Neutrophil (primary cell): ENCODE data around the gene RUFY1.

ENCODE experiments used
- H3K27ac ChIP-seq: fragments of 200-600 bp; sonication (generic); 2 replicates; pipeline ENCODE4 v1.5.1; 2016; ENCODE audit warnings: mild to moderate bottlenecking, moderate library complexity
- H3K27me3 ChIP-seq: fragments of 200-600 bp; sonication (generic); 2 replicates; pipeline ENCODE4 v1.6.0; 2016; ENCODE audit warnings: mild to moderate bottlenecking
- H3K36me3 ChIP-seq: fragments of 200-600 bp; sonication (generic); 2 replicates; pipeline ENCODE4 v1.5.1; 2017
- H3K4me1 ChIP-seq, 2 experiments: fragments of 200-600 bp in 1 of 2; sonication (generic) in 1 of 2; 1 replicate in 1 of 2; 2 replicates in 1 of 2; pipeline versions ENCODE4 v1.5.1 to v1.6.1; 2013 to 2016; ENCODE audit warnings: low read depth in 1 of 2, low read length in 1 of 2, mild to moderate bottlenecking in 1 of 2, moderate library complexity in 1 of 2; ENCODE audit not compliant: control insufficient read depth in 1 of 2, insufficient read depth in 1 of 2
- H3K4me3 ChIP-seq, 2 experiments: fragments of 200-600 bp in 1 of 2; sonication (generic) in 1 of 2; 1 replicate in 1 of 2; 2 replicates in 1 of 2; pipeline ENCODE4 v1.5.1; 2013 to 2016; ENCODE audit warnings: low read depth in 1 of 2, low read length in 1 of 2, mild to moderate bottlenecking in 1 of 2, moderate library complexity in 1 of 2
- H3K9me3 ChIP-seq: fragments of 200-600 bp; sonication (generic); 2 replicates; pipeline ENCODE4 v1.5.1; 2016
- TF ChIP-seq, protein P1 (sequence below): fragments of 200-600 bp; sonication (generic); IDR thresholded peaks from 2 replicates; pipeline ENCODE4 v1.5.1; 2016; ENCODE audit warnings: antibody characterized with exemption

RUFY1 gene

DNA sequence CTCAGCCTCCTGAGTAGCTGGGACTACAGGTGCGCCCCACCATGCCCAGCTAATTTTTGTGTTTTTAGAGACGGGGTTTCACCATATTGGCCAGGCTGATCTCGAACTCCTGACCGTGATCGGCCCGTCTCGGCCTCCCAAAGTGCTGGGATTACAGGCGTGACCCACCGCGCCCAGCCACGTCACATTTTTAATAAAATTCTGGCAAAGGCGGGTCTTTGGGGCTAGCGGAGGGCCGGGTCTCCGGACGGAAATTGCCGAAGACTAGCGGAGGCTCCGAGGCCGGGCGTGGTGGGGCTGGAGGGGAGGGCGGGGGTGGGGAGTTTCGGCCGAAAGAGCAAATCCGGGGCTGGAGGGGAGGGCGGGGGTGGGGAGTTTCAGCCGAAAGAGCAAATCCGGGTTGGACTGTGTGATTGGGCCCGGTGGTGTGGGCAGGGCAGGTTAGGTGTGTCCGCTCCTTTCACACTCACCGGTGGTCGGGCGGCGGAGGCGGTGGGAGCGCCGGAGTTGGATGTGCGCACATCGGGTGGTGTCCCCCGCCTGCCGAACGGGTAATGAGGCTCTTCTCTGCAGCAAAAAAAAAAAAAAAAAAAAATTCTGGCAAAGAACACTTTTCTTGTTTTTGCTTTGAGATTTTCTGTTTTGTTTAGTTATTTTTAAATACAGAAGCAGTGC lies 27.1 kb downstream of the RUFY1 start:
- no peaks in the 10 kb centered on the region for H3K27me3 ChIP-seq
- no peaks in the 10 kb centered on the region for H3K9me3 ChIP-seq
- no peak overlapping the region for H3K27ac ChIP-seq
- H3K4me3 ChIP-seq, result no peak overlapping the region
- peaks cover 0 to 2% of the 10 kb centered on the region in 2 experiments for H3K4me1 ChIP-seq
- TF ChIP-seq, protein P1, sequence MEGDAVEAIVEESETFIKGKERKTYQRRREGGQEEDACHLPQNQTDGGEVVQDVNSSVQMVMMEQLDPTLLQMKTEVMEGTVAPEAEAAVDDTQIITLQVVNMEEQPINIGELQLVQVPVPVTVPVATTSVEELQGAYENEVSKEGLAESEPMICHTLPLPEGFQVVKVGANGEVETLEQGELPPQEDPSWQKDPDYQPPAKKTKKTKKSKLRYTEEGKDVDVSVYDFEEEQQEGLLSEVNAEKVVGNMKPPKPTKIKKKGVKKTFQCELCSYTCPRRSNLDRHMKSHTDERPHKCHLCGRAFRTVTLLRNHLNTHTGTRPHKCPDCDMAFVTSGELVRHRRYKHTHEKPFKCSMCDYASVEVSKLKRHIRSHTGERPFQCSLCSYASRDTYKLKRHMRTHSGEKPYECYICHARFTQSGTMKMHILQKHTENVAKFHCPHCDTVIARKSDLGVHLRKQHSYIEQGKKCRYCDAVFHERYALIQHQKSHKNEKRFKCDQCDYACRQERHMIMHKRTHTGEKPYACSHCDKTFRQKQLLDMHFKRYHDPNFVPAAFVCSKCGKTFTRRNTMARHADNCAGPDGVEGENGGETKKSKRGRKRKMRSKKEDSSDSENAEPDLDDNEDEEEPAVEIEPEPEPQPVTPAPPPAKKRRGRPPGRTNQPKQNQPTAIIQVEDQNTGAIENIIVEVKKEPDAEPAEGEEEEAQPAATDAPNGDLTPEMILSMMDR, result no peak
- peaks cover 74% of the 10 kb centered on the region for H3K36me3 ChIP-seq

DNA sequence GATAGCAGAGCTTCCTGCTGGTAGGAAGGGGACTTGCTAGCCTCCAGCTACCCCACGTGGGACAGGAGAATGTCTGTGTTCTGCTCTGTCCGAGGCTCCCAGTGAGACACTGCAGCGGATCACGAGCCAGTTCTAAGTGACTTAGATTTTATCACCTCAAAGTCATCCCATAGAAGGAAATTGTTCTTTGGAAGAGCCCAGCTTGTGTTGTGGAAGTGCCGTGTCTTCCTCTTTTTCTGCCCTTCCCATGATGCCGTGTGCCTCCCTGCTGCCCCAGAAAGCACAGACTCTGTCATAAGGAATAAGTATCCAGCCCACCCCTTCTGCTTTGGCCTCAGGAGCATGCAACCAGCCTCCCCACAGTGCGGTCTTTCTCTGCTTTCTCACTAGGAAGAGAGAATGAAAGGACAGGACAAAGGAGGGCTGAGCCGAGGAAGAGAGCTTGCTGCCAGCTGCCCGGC lies 35.6 kb downstream of the RUFY1 start:
- TF ChIP-seq, protein P1, result no peak
- Histone ChIP-seq H3K27ac (peak overlapping the region; percentile 26), H3K9me3 (no peaks in the 10 kb centered on the region), H3K36me3 (peaks cover 88% of the 10 kb centered on the region), H3K4me1 (no peaks in the 10 kb centered on the region), H3K27me3 (no peaks in the 10 kb centered on the region), H3K4me3 (no peak overlapping the region)

DNA sequence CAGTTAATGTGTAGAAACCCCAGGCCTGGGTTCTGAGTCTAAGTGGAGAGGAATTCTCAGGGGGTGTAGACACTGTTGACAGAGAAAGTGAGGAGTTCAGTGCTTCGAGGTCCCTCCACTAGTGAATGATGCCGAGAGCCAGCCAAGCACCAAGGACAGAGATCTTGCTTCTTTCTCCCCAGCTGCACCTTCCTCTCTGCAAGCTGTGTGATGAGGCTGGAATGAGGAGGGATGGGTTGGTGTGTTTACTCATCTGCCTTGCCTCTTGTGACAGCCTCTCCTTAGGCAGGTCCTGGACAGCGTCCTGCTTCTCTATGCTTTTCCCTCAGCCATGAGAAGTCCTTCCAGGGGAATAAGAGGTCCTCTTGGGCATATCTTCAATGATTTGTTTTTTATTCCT lies 37.8 kb downstream of the RUFY1 start:
- TF ChIP-seq, protein P1, result no peak
- Histone ChIP-seq H3K27me3 (no peaks in the 10 kb centered on the region), H3K9me3 (no peaks in the 10 kb centered on the region), H3K36me3 (peaks cover 90% of the 10 kb centered on the region), H3K4me1 (no peaks in the 10 kb centered on the region), H3K27ac (no peak overlapping the region), H3K4me3 (no peak overlapping the region)

DNA sequence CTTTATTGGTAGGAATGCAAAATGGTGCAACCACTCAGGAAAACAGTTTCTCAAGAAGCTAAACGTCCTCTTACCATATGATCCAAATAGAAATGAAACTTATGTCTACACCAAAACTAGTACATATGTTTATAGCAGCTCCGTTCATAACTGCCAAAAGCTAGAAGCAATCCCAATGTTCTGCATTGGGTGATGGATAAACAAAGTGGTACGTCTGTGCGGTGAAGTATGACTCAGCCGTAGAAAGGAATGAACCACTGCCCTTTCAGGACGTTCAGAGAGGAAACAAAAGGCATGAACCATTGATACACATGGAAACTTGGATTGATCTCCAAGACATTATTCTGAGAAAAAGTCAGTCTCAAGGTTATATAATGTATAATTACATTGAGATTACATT lies 45.6 kb downstream of the RUFY1 start:
- H3K36me3 ChIP-seq, result peaks cover 98% of the 10 kb centered on the region
- no peaks in the 10 kb centered on the region for H3K27me3 ChIP-seq
- H3K27ac ChIP-seq, result no peak overlapping the region
- H3K9me3 ChIP-seq, result no peaks in the 10 kb centered on the region
- no peaks in the 10 kb centered on the region for H3K4me1 ChIP-seq
- TF ChIP-seq, protein P1, result no peak
- H3K4me3 ChIP-seq, result no peak overlapping the region

DNA sequence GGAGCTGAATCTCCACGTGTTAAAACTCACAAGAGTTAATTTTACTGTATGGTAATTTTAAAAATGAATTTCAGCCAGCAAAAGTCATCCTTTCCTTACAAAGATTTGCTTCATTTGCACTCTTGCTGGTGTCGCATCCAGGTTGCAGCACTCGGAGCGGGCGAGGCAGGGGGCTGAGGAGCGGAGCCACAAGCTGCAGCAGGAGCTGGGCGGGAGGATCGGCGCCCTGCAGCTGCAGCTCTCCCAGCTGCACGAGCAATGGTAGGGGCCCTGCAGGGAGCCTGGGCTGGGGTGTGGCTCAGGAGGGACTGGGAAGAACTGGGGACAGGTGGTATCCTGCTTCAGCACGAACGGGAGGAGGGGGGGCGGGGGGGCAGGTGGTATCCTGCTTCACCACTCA lies 46.1 kb downstream of the RUFY1 start:
- peaks cover 98% of the 10 kb centered on the region for H3K36me3 ChIP-seq
- no peak overlapping the region for H3K27ac ChIP-seq
- no peak overlapping the region for H3K4me3 ChIP-seq
- H3K4me1 ChIP-seq, result no peaks in the 10 kb centered on the region
- no peaks in the 10 kb centered on the region for H3K27me3 ChIP-seq
- no peaks in the 10 kb centered on the region for H3K9me3 ChIP-seq
- TF ChIP-seq, protein P1, result no peak
